HG02571 (cell line): ENCODE data around the gene MCM3.
A peak's percentile ranks its signal among the peaks of the same experiment; 100 is the strongest.

Experiments used
- ATAC-seq: cut with Tn5 transposase; IDR thresholded peaks from one replicate; pipeline ENCODE4 v1.9.1; 2021; ENCODE audit warnings: mild to moderate bottlenecking, moderate library complexity; ENCODE audit not compliant: unreplicated experiment

MCM3 gene

GRCh38 chr6:52253494-52253893, 31.0 kb downstream of the MCM3 start:
- no peak for ATAC-seq

GRCh38 chr6:52251113-52251512, 33.4 kb downstream of the MCM3 start:
- ATAC-seq, result no peak

GRCh38 chr6:52249078-52249477, 35.5 kb downstream of the MCM3 start:
- no peak for ATAC-seq

DNA sequence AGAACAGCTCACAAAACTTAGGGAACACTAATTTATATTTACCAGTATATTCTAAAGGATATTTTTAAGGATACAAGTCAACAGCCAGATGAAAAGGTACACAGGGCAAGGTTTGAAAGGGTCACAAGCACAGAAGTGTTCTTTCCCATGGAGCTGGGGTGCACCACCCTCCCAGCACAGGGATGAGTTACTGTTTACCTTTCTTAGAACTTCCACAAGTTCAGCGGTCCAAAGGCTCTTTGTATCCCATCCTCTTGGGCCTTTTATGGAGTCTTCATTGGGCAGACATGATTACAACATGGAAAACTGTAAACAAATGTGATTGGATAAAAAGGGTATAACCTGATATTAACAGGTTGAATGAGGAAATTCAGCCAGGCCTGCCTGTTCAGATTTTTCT, 39.1 kb downstream of the MCM3 start:
- ATAC-seq, result no peak

DNA sequence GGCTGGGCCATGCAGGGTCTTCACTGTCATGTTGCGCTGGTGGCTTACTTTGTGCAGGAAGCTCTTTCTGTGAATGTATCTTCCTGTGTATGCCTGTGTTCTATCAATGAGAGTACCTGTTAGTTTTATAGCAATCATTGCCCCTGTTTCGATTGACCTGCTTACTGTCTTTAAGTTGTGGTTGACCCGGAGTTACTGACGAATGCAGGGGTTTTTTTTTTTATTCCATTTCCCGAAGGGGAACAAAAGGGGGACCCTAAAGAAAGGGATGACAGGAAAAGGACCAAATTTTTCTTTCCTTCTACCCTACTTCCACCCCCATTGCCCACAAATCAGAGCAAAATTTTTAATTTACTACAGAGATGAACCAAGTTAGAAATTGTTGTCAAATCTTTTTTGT, 40.1 kb downstream of the MCM3 start, which contains the start of gene IL17F:
TSS of gene IL17F (minus strand) at position 101 of the 400 bp plus-strand sequence. CDS start at position 30, 71 bp downstream.
- no peak for ATAC-seq

GRCh38 chr6:52243282-52243893, 41.2 kb downstream of the MCM3 start:
- no peak for ATAC-seq

DNA sequence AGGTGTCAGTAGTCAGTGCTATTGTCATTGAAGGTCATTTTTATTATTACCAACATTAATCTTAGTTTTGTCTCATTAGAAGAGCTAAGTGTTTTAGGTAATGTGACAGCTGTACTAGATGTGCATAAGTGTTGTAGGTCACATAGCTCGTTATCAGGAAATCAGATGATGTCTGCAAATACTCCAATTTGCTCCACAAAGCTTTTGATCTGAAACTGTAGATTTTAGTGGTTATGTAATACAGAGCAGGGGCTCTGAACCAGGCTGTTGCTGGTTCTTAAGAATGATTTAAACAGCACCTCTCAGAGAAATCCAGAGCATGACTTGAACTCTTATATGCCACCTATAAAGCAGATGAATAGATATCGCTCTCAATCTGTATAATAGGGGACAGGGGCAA, 42.7 kb downstream of the MCM3 start:
- ATAC-seq, result no peak

- ATAC-seq, result peak; percentile 77
Observed at GRCh38 chr6:52233975-52234823, 50.3 kb downstream of the MCM3 start.

DNA sequence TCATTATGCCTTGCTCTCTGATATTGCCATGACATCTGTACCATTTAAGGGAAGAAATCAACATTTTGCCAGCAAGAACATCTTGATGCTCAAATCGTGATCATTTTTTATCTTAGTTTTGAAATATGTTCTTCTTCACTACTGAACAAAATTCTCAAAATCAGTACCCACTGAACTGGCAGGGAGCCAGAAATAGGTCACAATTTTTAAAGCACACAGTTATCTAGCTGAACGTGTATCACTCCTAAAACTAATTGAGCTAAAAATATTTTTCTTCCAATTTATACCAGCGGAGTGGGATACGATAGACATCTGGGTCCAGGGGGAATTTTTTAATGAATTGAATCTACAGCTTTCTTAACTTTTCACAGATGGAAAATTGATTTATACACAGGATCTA, 51.5 kb downstream of the MCM3 start:
- no peak for ATAC-seq

DNA sequence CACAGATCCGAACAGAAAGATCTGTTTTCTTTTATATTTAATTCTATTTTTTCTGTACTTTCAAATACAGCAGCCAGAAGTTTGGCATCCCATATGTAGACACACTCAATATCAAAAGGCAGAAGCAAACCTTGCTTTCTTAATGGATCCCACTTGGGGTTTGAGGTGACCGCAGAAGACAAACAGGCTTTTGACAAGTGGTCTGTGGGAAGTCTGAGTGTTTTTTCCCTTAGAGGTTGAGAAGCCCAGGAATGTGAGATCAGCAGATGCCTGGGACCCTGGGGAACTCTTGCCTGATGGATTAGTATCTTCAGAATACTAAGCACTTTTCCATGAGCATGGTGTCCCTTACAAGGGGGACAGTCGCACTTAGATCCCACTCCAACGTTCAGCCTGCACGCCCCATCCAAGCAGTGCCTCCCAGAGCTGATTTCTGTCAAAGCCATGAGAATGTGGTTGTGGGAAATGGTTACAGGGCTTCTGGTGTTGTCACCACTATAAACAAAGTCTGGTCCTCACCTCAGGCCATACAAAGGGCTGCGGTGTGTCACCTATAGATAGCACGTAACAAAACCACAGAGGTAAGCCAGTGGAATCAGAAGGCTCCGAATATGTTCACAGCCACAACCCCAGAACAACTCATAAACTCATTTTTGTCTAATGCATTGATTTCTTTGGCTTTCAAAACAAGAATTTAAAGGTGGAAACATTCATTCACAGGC, 53.0 kb downstream of the MCM3 start:
- ATAC-seq, result no peak

DNA sequence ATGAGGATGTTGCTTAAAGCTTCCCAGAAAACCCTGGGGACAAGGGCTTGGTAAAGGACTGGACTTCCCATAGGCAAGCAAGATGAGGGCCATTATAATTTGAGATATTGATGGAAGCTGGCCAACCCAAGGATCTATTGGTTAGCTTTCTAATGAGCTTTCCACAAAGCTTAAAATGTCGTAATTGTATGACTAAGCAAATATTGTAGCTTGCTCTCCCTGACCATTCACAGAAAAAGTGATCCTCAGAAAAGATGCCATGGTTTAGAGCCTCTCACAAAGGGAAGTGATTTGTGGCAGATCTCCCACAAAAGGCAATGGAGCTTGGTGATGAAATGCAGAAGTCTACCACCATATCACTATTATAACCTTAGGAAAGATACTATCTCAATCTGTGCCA, 53.9 kb downstream of the MCM3 start:
- no peak for ATAC-seq

GRCh38 chr6:52227495-52227894, 57.0 kb downstream of the MCM3 start:
- ATAC-seq, result peak; percentile 100

GRCh38 chr6:52221302-52221701, 63.2 kb downstream of the MCM3 start:
- no peak for ATAC-seq

DNA sequence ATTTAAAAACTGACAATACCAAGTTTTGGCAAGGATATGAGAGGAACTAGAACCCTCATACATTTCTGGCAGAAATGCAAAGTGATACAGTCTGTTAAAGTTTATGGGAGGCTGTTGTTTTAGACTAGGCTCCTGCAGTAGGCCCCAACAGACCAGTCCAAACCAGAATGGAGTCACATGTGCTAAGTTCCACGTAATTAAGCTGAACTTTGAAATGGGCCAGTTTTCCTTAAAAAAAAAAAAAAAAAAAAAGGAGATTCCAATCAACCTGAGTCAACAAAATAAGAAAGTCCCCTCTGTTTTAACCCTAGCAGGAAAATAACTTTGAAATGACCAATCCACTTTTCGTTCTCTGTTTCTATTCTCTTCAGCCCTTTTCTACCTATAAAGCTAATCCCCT, 66.8 kb downstream of the MCM3 start:
- no peak for ATAC-seq

- ATAC-seq, result no peak
Observed at GRCh38 chr6:52216932-52217575, 67.5 kb downstream of the MCM3 start.

- ATAC-seq, result no peak
Observed at GRCh38 chr6:52215787-52216186, 68.8 kb downstream of the MCM3 start.
